Neutrophil (primary cell): Measurements from ENCODE around the gene ACSL5.

Experiments
- H3K27ac ChIP-seq: fragments of 200-600 bp; sonication (generic); 2 replicates; pipeline ENCODE4 v1.5.1; 2016; ENCODE audit warnings: mild to moderate bottlenecking, moderate library complexity
- H3K27me3 ChIP-seq: fragments of 200-600 bp; sonication (generic); 2 replicates; pipeline ENCODE4 v1.6.0; 2016; ENCODE audit warnings: mild to moderate bottlenecking
- H3K36me3 ChIP-seq: fragments of 200-600 bp; sonication (generic); 2 replicates; pipeline ENCODE4 v1.5.1; 2017
- H3K4me1 ChIP-seq, 2 experiments: fragments of 200-600 bp in 1 of 2; sonication (generic) in 1 of 2; 1 replicate in 1 of 2; 2 replicates in 1 of 2; pipeline versions ENCODE4 v1.5.1 to v1.6.1; 2013 to 2016; ENCODE audit warnings: low read depth in 1 of 2, low read length in 1 of 2, mild to moderate bottlenecking in 1 of 2, moderate library complexity in 1 of 2; ENCODE audit not compliant: control insufficient read depth in 1 of 2, insufficient read depth in 1 of 2
- H3K4me3 ChIP-seq, 2 experiments: fragments of 200-600 bp in 1 of 2; sonication (generic) in 1 of 2; 1 replicate in 1 of 2; 2 replicates in 1 of 2; pipeline ENCODE4 v1.5.1; 2013 to 2016; ENCODE audit warnings: low read depth in 1 of 2, low read length in 1 of 2, mild to moderate bottlenecking in 1 of 2, moderate library complexity in 1 of 2
- H3K9me3 ChIP-seq: fragments of 200-600 bp; sonication (generic); 2 replicates; pipeline ENCODE4 v1.5.1; 2016
- TF ChIP-seq, protein P1 (sequence below): fragments of 200-600 bp; sonication (generic); IDR thresholded peaks from 2 replicates; pipeline ENCODE4 v1.5.1; 2016; ENCODE audit warnings: antibody characterized with exemption

Gene ACSL5, protein sequence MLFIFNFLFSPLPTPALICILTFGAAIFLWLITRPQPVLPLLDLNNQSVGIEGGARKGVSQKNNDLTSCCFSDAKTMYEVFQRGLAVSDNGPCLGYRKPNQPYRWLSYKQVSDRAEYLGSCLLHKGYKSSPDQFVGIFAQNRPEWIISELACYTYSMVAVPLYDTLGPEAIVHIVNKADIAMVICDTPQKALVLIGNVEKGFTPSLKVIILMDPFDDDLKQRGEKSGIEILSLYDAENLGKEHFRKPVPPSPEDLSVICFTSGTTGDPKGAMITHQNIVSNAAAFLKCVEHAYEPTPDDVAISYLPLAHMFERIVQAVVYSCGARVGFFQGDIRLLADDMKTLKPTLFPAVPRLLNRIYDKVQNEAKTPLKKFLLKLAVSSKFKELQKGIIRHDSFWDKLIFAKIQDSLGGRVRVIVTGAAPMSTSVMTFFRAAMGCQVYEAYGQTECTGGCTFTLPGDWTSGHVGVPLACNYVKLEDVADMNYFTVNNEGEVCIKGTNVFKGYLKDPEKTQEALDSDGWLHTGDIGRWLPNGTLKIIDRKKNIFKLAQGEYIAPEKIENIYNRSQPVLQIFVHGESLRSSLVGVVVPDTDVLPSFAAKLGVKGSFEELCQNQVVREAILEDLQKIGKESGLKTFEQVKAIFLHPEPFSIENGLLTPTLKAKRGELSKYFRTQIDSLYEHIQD

DNA sequence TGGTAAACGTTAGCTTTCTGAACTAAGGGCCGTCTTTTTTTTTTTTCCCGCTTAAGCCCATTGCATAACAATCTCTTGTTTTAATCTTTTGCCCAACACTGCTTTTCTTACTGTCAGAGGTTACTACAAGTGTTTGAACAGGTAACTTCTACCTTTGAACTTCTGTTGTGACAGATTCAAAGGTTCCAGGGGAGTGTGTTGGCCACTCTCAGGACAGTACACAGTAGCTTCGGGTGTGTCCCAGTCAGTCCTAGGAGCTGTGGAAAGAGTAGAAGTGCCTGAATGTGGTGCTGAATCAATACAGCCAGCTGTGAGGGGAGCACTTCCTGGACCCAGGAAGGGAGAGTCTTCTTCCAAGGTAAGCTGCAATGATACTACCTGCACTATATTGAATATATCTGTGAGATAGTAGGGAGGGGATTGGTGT lies at the start of gene ACSL5:
TSS of gene ACSL5 (plus strand) at position 205 of the 427 bp plus-strand sequence. CDS start 20,831 bp downstream, outside the sequence.
- Histone ChIP-seq H3K27ac (peak within 1 kb of the TSS; percentile 90), H3K4me1 (peaks cover 24 to 26% of the 10 kb centered on the region in 2 experiments), H3K9me3 (no peaks in the 10 kb centered on the region), H3K36me3 (no peaks in the 10 kb centered on the region), H3K27me3 (no peaks in the 10 kb centered on the region), H3K4me3 (peak within 1 kb of the TSS in 1 of 2 experiments; percentile 71)
- TF ChIP-seq, protein P1, sequence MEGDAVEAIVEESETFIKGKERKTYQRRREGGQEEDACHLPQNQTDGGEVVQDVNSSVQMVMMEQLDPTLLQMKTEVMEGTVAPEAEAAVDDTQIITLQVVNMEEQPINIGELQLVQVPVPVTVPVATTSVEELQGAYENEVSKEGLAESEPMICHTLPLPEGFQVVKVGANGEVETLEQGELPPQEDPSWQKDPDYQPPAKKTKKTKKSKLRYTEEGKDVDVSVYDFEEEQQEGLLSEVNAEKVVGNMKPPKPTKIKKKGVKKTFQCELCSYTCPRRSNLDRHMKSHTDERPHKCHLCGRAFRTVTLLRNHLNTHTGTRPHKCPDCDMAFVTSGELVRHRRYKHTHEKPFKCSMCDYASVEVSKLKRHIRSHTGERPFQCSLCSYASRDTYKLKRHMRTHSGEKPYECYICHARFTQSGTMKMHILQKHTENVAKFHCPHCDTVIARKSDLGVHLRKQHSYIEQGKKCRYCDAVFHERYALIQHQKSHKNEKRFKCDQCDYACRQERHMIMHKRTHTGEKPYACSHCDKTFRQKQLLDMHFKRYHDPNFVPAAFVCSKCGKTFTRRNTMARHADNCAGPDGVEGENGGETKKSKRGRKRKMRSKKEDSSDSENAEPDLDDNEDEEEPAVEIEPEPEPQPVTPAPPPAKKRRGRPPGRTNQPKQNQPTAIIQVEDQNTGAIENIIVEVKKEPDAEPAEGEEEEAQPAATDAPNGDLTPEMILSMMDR: no peak

DNA sequence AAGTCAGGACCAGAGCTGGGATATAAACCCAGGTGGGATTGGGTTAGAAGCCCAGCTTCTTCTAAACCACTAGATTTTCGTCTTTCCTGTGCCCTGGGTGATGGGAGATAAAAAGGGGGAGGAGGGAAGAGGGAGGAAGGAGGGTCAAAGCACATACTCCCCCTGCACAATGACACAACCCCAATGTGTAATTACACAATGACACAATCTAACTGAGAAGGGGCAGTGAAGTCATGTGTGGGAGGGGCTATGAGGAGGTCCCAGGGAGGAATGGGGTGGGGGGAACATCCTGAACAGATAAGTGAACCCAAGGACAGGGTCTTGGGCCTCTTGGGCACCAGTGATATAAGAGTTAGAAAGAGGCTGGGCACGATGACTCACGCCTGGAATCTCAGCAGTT lies 46.2 kb upstream of the ACSL5 start:
- Histone ChIP-seq H3K9me3 (no peaks in the 10 kb centered on the region), H3K36me3 (no peaks in the 10 kb centered on the region), H3K27ac (no peak overlapping the region), H3K4me3 (no peak overlapping the region), H3K4me1 (no peaks in the 10 kb centered on the region), H3K27me3 (no peaks in the 10 kb centered on the region)
- TF ChIP-seq, protein P1: no peak

DNA sequence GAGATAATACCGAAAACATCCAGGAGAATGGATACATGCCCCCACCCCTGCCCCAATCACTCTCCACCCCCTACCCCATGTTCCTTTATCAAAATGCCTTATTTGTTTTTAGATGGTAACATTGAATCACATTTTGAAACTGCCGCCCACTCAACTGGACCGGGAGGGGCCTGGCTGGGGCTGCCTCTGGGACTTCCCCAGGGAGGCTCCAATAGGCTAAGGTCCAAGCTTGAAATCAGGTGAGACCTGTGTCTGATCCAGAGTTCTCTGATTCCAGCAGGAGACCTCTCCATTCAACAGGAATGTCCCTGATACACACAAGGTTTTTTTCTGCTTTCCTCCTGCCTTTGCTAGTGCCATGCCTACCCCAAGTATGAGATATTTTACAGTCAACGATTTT lies 43.8 kb upstream of the ACSL5 start:
- Histone ChIP-seq H3K27me3 (no peaks in the 10 kb centered on the region), H3K36me3 (no peaks in the 10 kb centered on the region), H3K27ac (no peak overlapping the region), H3K4me3 (no peak overlapping the region), H3K9me3 (no peaks in the 10 kb centered on the region), H3K4me1 (no peaks in the 10 kb centered on the region)
- TF ChIP-seq, protein P1: no peak

GRCh38 chr10:112330607-112331160 lies 43.2 kb upstream of the ACSL5 start:
- H3K27me3 ChIP-seq: no peaks in the 10 kb centered on the region
- H3K4me1 ChIP-seq: peaks cover 0 to under 1% of the 10 kb centered on the region in 2 experiments
- TF ChIP-seq, protein P1: no peak
- no peak overlapping the region for H3K27ac ChIP-seq
- no peaks in the 10 kb centered on the region for H3K9me3 ChIP-seq
- no peaks in the 10 kb centered on the region for H3K36me3 ChIP-seq
- no peak overlapping the region for H3K4me3 ChIP-seq

DNA sequence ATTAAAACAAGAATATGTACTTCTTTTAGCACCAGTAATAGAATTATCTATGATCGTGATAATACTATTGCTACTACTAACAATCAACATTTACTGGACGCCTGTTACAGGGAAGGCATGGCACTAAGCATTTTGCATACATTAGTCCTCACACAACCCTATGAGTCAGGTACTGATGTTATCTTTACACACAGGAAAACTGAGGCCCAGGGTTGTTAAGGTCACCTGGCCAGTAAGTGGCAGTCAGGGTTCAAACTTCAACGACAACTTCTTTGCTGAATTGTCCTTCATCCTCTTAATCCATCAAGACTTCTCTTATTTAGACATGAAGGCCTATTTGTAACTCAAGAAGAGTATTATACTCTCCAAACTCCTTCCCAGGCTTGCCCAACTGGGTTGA lies 41.9 kb upstream of the ACSL5 start:
- Histone ChIP-seq H3K9me3 (no peaks in the 10 kb centered on the region), H3K27me3 (no peaks in the 10 kb centered on the region), H3K4me1 (peaks cover 0 to 4% of the 10 kb centered on the region in 2 experiments), H3K4me3 (no peak overlapping the region), H3K36me3 (no peaks in the 10 kb centered on the region), H3K27ac (no peak overlapping the region)
- TF ChIP-seq, protein P1: no peak
